Retinal pigment epithelial cell (primary cell): ENCODE data around the gene ASS1.
"Not testable (repeated sequence)": the region's sequence is repeated elsewhere in the genome, so short reads cannot be mapped to it uniquely, and the experiment has no call there.

Experiments
- DNase-seq: peaks from one replicate; pipeline ENCODE4 v3.0.0-alpha.2; 2010; ENCODE audit warnings: low read depth
- H3K4me3 ChIP-seq: 2 replicates; pipeline ENCODE4 v1.5.1; 2011; ENCODE audit warnings: mild to moderate bottlenecking, low read length, control low read depth, moderate library complexity
- TF ChIP-seq, protein P1 (sequence below): conservative IDR thresholded peaks from 2 replicates; pipeline ENCODE4 v1.5.1; 2011; ENCODE audit warnings: low read depth, low read length, control low read depth, inconsistent platforms

ASS1 gene

DNA sequence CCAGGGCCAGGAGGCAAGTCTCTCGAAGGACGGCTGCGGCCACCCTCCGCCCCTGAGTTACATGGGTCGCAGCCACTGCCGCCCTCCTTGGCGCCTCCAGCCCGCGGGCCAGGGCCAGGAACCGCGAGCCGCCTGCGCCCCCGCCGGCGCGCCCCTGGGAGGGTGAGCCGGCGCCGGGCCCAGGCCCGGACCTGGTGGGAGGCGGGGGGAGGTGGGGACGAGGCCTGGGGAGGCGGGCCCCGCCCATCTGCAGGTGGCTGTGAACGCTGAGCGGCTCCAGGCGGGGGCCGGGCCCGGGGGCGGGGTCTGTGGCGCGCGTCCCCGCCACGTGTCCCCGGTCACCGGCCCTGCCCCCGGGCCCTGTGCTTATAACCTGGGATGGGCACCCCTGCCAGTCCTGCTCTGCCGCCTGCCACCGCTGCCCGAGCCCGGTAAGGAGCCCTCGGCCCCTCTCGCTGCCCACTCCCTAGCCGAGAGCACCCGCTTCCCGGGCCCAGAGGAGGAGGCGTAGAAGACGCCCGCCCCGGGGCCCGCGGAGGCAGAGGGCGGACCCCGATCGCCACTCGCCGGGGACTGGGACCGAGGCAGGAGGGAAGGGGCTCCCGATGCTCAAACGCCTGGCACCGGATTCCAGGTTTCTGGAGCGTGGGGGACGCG is at the start of gene ASS1:
TSS of gene ASS1 (plus strand) at position 397 of the 657 bp plus-strand sequence. CDS start 7,268 bp downstream, outside the sequence.
- H3K4me3 ChIP-seq: peak within 1 kb of the TSS; percentile 48
- TF ChIP-seq, protein P1, sequence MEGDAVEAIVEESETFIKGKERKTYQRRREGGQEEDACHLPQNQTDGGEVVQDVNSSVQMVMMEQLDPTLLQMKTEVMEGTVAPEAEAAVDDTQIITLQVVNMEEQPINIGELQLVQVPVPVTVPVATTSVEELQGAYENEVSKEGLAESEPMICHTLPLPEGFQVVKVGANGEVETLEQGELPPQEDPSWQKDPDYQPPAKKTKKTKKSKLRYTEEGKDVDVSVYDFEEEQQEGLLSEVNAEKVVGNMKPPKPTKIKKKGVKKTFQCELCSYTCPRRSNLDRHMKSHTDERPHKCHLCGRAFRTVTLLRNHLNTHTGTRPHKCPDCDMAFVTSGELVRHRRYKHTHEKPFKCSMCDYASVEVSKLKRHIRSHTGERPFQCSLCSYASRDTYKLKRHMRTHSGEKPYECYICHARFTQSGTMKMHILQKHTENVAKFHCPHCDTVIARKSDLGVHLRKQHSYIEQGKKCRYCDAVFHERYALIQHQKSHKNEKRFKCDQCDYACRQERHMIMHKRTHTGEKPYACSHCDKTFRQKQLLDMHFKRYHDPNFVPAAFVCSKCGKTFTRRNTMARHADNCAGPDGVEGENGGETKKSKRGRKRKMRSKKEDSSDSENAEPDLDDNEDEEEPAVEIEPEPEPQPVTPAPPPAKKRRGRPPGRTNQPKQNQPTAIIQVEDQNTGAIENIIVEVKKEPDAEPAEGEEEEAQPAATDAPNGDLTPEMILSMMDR: no peak
- DNase-seq: no peak

DNA sequence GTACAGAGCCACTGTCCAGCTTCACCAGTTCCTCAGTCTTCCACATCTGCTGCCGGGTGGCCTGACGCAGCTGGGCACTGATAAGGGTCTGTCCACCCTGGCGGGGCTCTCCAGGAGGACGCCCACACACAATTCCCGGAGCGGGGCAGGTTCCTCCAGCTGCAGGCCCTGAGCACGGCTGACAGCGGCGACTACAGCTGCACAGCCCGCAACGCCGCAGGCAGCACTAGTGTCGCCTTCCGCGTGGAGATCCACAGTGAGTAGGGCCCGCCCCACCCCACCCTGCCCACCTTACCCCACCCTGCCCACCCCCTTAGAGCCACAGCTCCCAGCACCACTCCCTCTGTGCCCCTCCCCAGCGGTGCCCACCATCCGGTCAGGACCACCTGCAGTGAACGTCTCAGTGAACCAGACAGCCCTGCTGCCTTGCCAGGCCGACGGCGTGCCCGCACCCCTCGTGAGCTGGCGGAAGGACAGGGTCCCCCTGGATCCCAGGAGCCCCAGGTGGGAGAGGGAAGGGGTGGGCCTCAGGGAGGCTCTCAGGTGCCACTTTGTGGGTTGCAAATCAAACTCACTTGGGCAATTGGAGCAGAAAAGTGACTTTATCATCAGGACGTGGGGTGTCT is 48.8 kb upstream of the ASS1 start:
- TF ChIP-seq, protein P1: no peak
- no peak overlapping the region for H3K4me3 ChIP-seq
- DNase-seq: no peak

DNA sequence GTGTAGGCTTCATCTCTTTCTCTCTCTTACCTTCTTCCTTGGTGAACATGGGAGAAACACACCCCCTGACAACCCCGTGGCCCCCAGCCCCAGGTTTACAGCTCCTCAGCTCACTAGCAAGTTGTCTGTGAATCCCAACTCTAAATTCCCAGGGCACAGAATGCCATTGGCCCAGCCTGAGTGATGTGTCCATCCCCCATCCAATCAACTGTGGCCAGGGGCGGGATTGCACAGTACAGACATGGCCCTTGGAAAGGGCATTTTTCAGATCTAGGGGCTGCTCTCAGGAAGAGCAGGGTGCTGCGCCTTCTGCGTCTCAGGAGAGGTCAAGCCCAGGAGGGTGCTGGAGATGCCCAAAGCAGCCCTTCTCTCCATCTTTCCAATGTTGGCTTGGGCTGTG is 48.2 kb upstream of the ASS1 start:
- TF ChIP-seq, protein P1: no peak
- no peak overlapping the region for H3K4me3 ChIP-seq
- DNase-seq: no peak

DNA sequence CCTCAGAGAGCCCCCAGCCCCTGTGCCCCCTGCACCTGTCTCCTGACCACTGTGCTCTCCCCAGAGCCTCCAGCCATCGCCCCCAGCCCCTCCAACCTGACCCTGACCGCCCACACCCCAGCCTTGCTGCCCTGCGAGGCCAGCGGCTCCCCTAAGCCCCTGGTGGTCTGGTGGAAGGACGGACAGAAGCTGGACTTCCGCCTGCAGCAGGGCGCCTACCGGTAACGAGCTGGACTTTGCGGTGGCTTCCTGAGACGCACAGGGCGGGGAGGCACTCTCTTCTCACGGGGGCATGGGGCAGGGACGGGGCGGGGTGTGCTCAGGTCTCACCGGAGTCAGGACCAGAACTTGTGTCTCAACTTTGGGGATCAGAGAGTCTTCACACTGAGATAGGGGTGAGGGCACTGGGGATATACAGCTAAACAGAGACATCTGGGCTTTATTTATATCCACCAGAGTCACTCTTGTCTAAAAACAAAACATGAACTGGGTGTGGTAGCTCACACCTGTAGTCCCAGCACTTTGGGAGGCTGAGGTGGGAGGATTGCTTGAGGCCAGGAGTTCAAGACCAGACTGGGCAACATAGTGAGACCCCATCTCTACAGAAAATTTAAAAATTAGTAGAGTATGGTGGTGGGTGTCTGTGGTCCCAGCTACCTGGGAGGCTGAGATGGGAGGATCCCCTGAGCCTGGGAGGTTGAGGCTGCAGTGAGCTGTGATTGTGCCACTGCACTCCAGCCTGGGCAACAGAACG is 46.1 kb upstream of the ASS1 start:
- DNase-seq: no peak
- H3K4me3 ChIP-seq: no peak overlapping the region
- TF ChIP-seq, protein P1: no peak

DNA sequence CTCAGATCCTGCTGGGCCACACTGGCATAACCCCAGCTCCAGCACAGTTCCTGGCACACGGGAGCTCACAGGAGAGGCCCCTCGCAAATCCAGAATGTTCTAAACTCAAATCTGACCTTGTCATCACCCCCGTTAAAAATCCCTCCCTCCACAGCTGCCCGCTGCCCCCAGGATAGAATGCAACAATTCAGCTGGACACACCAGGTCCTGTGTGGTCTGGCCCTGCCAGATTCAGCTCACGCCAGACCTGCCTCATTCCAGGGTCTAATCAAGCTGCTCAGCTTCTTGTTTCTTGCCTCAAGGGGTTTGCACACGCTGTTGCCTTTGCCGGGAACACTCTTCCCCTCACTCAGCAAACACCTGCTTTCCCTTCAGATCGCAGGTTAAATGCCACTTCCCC is 45.0 kb upstream of the ASS1 start:
- no peak overlapping the region for H3K4me3 ChIP-seq
- TF ChIP-seq, protein P1: no peak
- no peak for DNase-seq

DNA sequence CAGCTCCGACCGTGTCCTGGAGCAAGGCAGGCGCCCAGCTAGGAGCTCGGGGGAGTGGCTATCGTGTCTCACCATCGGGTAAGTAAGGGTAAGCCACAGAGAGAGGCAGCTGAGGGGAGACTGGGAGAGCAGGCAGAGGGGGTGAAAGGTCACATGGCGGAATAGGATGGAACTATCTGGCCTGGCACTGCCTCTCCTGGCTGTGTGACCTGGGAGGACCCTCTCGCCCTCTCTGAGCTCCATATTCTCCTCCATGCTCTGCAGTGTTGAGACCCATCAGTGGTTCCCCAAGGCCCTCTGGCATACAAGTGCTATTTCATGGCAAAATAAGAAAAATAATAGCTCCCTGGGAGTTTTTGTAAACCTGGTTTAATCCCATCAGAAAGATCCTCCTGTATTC is 43.9 kb upstream of the ASS1 start:
- DNase-seq: no peak
- TF ChIP-seq, protein P1: no peak
- no peak overlapping the region for H3K4me3 ChIP-seq

DNA sequence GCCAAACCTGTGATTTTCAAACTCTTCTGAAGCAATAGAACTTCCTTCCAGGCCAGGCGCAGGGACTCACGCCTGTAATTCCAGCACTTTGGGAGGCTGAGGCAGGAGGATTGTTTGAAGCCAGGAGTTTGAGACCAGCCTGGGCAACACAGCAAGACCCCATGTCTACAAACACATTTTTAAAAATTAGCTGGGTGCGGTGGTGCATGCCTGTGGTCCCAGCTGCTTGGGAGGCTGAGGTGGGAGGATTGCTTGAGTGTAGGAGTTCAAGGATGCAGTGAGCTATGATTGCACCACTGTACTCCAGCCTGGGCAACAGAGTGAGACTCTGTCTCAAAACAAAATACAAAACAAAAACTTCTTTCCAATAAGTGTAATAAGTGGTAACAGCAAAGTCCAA is 43.0 kb upstream of the ASS1 start:
- not testable (repeated sequence) for DNase-seq, H3K4me3 ChIP-seq
